Measurements from ENCODE around the gene ACACA.

The ACACA gene

DNA sequence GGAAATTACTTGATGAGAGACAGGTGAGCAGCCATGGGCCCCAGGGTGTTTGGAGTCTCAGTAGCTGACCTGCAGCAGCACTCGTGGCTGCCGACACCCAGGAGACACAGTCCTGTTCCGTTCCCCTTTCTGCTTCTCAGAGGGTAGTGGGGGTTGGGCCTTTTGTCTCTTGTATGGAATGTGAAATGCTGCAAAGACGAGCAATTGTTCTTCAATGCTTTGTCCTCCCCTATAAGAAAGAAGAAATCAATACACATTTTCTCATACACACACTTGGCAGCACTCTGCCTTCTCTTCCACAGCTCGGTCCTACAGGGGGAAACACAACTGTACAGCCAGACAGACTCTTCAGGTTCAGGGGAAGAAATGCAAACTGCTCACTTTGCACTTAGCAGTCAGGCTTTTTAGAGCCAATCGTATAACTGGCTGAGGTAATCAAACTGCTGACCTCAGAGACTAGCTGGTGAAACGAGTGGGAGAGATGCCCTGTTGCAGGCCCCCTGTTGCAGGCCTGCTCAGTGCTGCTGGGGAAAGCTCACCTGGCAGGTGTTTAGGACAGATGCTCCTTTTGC, 361.2 kb downstream of the ACACA start (continued):
- TF ChIP-seq ZNF266 (tag by site-specific recombination; IDR thresholded peaks at IDR 0.05; ENCODE audit: low read depth) (no peak), SCRT1 (tag by site-specific recombination; IDR thresholded peaks at IDR 0.05; ENCODE audit: borderline replicate concordance) (peak; percentile 89), ZNF132 (tag by site-specific recombination; IDR thresholded peaks at IDR 0.05; ENCODE audit: borderline replicate concordance) (no peak), FEZF1 (tag by site-specific recombination; IDR thresholded peaks at IDR 0.05) (peak; percentile 97), PRDM1 (tag by site-specific recombination; IDR thresholded peaks at IDR 0.05) (no peak), ZNF133 (tag by site-specific recombination; IDR thresholded peaks at IDR 0.05) (no peak), ZNF24 (tag by site-specific recombination; IDR thresholded peaks at IDR 0.05) (peak; percentile 61; the same call in 1 of the 2 replicates), ZNF2 (tag by site-specific recombination; IDR thresholded peaks at IDR 0.05) (no peak), ZNF701 (tag by site-specific recombination; IDR thresholded peaks at IDR 0.05) (no peak), SCRT2 (tag by site-specific recombination; IDR thresholded peaks at IDR 0.05) (peak; percentile 99), ZNF155 (tag by site-specific recombination; IDR thresholded peaks at IDR 0.05) (no peak), ZNF366 (tag by site-specific recombination; conservative IDR thresholded peaks at IDR 0.05) (no peak), ZFP37 (tag by site-specific recombination; IDR thresholded peaks at IDR 0.05) (no peak), MZF1 (tag by site-specific recombination; IDR thresholded peaks at IDR 0.05; ENCODE audit: borderline replicate concordance) (no peak), ZNF596 (tag by site-specific recombination; IDR thresholded peaks at IDR 0.05) (no peak), ZNF76 (tag by site-specific recombination; IDR thresholded peaks at IDR 0.05; ENCODE audit: borderline replicate concordance, low read depth) (no peak), KLF10 (tag by site-specific recombination; IDR thresholded peaks at IDR 0.05) (no peak)
- TF ChIP-seq, protein P1, sequence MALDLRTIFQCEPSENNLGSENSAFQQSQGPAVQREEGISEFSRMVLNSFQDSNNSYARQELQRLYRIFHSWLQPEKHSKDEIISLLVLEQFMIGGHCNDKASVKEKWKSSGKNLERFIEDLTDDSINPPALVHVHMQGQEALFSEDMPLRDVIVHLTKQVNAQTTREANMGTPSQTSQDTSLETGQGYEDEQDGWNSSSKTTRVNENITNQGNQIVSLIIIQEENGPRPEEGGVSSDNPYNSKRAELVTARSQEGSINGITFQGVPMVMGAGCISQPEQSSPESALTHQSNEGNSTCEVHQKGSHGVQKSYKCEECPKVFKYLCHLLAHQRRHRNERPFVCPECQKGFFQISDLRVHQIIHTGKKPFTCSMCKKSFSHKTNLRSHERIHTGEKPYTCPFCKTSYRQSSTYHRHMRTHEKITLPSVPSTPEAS (tag by site-specific recombination; IDR thresholded peaks at IDR 0.05), result no peak
- TF ChIP-seq, protein P2, sequence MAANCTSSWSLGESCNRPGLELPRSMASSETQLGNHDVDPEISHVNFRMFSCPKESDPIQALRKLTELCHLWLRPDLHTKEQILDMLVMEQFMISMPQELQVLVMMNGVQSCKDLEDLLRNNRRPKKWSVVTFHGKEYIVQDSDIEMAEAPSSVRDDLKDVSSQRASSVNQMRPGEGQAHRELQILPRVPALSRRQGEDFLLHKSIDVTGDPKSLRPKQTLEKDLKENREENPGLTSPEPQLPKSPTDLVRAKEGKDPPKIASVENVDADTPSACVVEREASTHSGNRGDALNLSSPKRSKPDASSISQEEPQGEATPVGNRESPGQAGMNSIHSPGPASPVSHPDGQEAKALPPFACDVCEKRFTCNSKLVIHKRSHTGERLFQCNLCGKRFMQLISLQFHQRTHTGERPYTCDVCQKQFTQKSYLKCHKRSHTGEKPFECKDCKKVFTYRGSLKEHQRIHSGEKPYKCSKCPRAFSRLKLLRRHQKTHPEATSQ (tag by site-specific recombination; IDR thresholded peaks at IDR 0.05), result no peak
- TF ChIP-seq, protein P3, sequence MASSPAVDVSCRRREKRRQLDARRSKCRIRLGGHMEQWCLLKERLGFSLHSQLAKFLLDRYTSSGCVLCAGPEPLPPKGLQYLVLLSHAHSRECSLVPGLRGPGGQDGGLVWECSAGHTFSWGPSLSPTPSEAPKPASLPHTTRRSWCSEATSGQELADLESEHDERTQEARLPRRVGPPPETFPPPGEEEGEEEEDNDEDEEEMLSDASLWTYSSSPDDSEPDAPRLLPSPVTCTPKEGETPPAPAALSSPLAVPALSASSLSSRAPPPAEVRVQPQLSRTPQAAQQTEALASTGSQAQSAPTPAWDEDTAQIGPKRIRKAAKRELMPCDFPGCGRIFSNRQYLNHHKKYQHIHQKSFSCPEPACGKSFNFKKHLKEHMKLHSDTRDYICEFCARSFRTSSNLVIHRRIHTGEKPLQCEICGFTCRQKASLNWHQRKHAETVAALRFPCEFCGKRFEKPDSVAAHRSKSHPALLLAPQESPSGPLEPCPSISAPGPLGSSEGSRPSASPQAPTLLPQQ (tag by site-specific recombination; IDR thresholded peaks at IDR 0.05), result no peak

DNA sequence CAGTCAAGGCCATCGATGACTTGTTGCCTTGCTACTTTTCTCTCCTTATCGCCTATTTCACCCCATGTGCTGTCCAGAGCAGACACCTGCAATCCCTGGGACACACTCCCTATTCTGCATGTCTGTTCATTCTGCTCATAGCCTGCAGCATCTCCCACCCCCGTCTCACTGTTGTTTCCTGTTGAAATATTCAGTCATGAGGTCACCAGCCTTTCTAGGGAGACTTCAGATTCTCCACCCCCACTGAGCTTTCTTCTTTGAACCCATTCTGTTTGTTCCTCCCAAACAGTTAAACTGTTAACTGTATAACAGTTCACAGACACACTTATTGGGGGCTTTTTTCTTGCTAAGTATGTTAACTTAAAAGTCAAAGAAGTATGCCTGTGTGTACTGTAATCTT, 363.4 kb downstream of the ACACA start:
- H3K4me1 ChIP-seq (ENCODE audit: control insufficient read depth, insufficient read depth, low read length), result peaks cover 34% of the 10 kb centered on the region
- ChIA-PET POLR2A (no interaction called here), CTCF (interaction anchor here (0.6 to 1.6 kb wide), 3 partner anchors 62 to 385 kb away, joined by 3 to 5 read pairs (median 4); no protein-coding TSS in a partner anchor)
- H3K4me3 ChIP-seq (ENCODE audit: low read depth, low read length), result no peak overlapping the region
- no peaks in the 10 kb centered on the region for H3K9me3 ChIP-seq (ENCODE audit: control insufficient read depth, insufficient read depth, low read depth, low read length)
- H3K27ac ChIP-seq (ENCODE audit: extremely low read depth, low read depth, low read length), result no peak overlapping the region
- peaks cover 0 to 13% of the 10 kb centered on the region in 2 experiments; a peak in 2 of 3 replicates for H3K36me3 ChIP-seq (ENCODE audit: control insufficient read depth in 2 of 2, insufficient read depth in 1 of 2, low read length in 2 of 2)
- TF ChIP-seq SCRT2 (tag by site-specific recombination; IDR thresholded peaks at IDR 0.05) (peak; percentile 46; the same call in 1 of the 2 replicates), GFI1B (tag by site-specific recombination; IDR thresholded peaks at IDR 0.05) (no peak), ZFHX2 (tag by site-specific recombination; conservative IDR thresholded peaks at IDR 0.05) (peak; percentile 39), EGR2 (tag by site-specific recombination; IDR thresholded peaks at IDR 0.05; ENCODE audit: low read depth) (peak; percentile 46; the same call in 1 of the 2 replicates), ZNF629 (tag by site-specific recombination; IDR thresholded peaks at IDR 0.05) (peak; percentile 35), ZNF23 (tag by site-specific recombination; IDR thresholded peaks at IDR 0.05; ENCODE audit: borderline replicate concordance) (no peak), GLIS1 (tag by site-specific recombination; IDR thresholded peaks at IDR 0.05) (peak; percentile 52)
- TF ChIP-seq, protein P4, sequence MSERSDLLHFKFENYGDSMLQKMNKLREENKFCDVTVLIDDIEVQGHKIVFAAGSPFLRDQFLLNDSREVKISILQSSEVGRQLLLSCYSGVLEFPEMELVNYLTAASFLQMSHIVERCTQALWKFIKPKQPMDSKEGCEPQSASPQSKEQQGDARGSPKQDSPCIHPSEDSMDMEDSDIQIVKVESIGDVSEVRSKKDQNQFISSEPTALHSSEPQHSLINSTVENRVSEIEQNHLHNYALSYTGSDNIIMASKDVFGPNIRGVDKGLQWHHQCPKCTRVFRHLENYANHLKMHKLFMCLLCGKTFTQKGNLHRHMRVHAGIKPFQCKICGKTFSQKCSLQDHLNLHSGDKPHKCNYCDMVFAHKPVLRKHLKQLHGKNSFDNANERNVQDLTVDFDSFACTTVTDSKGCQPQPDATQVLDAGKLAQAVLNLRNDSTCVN (tag by site-specific recombination; optimal IDR thresholded peaks at IDR 0.05), result no peak
- TF ChIP-seq, protein P5, sequence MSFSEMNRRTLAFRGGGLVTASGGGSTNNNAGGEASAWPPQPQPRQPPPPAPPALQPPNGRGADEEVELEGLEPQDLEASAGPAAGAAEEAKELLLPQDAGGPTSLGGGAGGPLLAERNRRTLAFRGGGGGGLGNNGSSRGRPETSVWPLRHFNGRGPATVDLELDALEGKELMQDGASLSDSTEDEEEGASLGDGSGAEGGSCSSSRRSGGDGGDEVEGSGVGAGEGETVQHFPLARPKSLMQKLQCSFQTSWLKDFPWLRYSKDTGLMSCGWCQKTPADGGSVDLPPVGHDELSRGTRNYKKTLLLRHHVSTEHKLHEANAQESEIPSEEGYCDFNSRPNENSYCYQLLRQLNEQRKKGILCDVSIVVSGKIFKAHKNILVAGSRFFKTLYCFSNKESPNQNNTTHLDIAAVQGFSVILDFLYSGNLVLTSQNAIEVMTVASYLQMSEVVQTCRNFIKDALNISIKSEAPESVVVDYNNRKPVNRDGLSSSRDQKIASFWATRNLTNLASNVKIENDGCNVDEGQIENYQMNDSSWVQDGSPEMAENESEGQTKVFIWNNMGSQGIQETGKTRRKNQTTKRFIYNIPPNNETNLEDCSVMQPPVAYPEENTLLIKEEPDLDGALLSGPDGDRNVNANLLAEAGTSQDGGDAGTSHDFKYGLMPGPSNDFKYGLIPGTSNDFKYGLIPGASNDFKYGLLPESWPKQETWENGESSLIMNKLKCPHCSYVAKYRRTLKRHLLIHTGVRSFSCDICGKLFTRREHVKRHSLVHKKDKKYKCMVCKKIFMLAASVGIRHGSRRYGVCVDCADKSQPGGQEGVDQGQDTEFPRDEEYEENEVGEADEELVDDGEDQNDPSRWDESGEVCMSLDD (tag by site-specific recombination; IDR thresholded peaks at IDR 0.05), result no peak
- TF ChIP-seq, protein P6, sequence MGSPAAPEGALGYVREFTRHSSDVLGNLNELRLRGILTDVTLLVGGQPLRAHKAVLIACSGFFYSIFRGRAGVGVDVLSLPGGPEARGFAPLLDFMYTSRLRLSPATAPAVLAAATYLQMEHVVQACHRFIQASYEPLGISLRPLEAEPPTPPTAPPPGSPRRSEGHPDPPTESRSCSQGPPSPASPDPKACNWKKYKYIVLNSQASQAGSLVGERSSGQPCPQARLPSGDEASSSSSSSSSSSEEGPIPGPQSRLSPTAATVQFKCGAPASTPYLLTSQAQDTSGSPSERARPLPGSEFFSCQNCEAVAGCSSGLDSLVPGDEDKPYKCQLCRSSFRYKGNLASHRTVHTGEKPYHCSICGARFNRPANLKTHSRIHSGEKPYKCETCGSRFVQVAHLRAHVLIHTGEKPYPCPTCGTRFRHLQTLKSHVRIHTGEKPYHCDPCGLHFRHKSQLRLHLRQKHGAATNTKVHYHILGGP (tag by site-specific recombination; IDR thresholded peaks at IDR 0.05), result no peak

All from HEK293 (cell line).